Upper lobe of left lung (tissue), 4 donors: ENCODE data around the gene EIF3M.

Source experiments
- EP300 ChIP-seq, 4 donors: sonication (generic); formaldehyde crosslinking; IDR thresholded peaks; one replicate each; pipeline ENCODE4 v1.5.1; 2017; ENCODE audit warnings: antibody characterized with exemption in 4 of 4, control low read depth in 2 of 4
- POLR2A ChIP-seq, 4 donors: fragments of 450-650 bp; IDR thresholded peaks; one replicate each; pipeline ENCODE4 v1.5.1; 2016 to 2017; ENCODE audit warnings: antibody characterized with exemption in 4 of 4, mild to moderate bottlenecking in 2 of 4
- TF ChIP-seq, protein P1 (sequence below), 6 experiments: fragments of 450-650 bp in 4 of 6; fragments of 200-600 bp in 2 of 6; sonication (generic) in 2 of 6; IDR thresholded peaks; one replicate each; pipeline ENCODE4 v1.5.1; 2016 to 2019; ENCODE audit warnings: antibody characterized with exemption in 6 of 6

GRCh38 chr11:32641361-32641760 is 57.7 kb downstream of the EIF3M start:
- TF ChIP-seq, protein P1, sequence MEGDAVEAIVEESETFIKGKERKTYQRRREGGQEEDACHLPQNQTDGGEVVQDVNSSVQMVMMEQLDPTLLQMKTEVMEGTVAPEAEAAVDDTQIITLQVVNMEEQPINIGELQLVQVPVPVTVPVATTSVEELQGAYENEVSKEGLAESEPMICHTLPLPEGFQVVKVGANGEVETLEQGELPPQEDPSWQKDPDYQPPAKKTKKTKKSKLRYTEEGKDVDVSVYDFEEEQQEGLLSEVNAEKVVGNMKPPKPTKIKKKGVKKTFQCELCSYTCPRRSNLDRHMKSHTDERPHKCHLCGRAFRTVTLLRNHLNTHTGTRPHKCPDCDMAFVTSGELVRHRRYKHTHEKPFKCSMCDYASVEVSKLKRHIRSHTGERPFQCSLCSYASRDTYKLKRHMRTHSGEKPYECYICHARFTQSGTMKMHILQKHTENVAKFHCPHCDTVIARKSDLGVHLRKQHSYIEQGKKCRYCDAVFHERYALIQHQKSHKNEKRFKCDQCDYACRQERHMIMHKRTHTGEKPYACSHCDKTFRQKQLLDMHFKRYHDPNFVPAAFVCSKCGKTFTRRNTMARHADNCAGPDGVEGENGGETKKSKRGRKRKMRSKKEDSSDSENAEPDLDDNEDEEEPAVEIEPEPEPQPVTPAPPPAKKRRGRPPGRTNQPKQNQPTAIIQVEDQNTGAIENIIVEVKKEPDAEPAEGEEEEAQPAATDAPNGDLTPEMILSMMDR (IDR thresholded peaks at IDR 0.05), result no peak
- TF ChIP-seq EP300 (IDR thresholded peaks at IDR 0.05), result no peak
- TF ChIP-seq POLR2A (IDR thresholded peaks at IDR 0.05), result no peak
